Activated CD4-positive, alpha-beta T cell treated with anti-CD3 and anti-CD28 coated beads, Interleukin-2, amount 10 ng/mL, durations not matched to agents 7 days and 5 days (primary cell): ENCODE measurements around the gene VAV2. TPM values are rescaled to one million over a fixed set of nuclear protein-coding genes. Genes with fewer than 3 reads are reported as not detected.

Experiments
- CTCF ChIA-PET: fragments of 350-600 bp; sonication (Branson Sonifier 250); formaldehyde crosslinking; loops from one replicate; lab custom pipeline; 2021; ENCODE audit warnings: antibody characterized with exemption; lab: Charles Lee
- POLR2A ChIA-PET: fragments of 350-600 bp; sonication (Branson Sonifier 250); formaldehyde crosslinking; loops from one replicate; lab custom pipeline; 2021; ENCODE audit warnings: antibody characterized with exemption; lab: Charles Lee
- DNase-seq: peaks from one replicate; pipeline ENCODE4 v3.0.0-alpha.2; 2020
- H3K27ac Mint-ChIP-seq: one replicate; pipeline ENCODE4 v1.8.0; 2021; ENCODE audit warnings: mild to moderate bottlenecking, moderate library complexity, mixed read lengths
- H3K27me3 Mint-ChIP-seq: one replicate; pipeline ENCODE4 v1.8.0; 2021; ENCODE audit warnings: mixed read lengths
- H3K36me3 Mint-ChIP-seq: one replicate; pipeline ENCODE4 v1.8.0; 2021; ENCODE audit warnings: low read depth, mixed read lengths
- H3K4me1 Mint-ChIP-seq: one replicate; pipeline ENCODE4 v1.8.0; 2021; ENCODE audit warnings: mixed read lengths
- H3K4me3 Mint-ChIP-seq: one replicate; pipeline ENCODE4 v1.8.0; 2021; ENCODE audit warnings: mild to moderate bottlenecking, moderate library complexity, mixed read lengths
- H3K9me3 Mint-ChIP-seq: one replicate; pipeline ENCODE4 v1.8.0; 2021; ENCODE audit warnings: mixed read lengths
- total RNA-seq, 2 experiments: library from RNA; stranded (reverse); gene quantifications; one replicate each; pipeline ENCODE4 v1.2.3, GENCODE V29; 2021

Gene VAV2
- total RNA-seq, 2 experiments from 2014 or later = 6.2 TPM

- Mint-ChIP-seq H3K9me3 (no peaks in the 10 kb centered on the region), H3K4me1 (no peaks in the 10 kb centered on the region), H3K36me3 (no peaks in the 10 kb centered on the region), H3K27me3 (no peaks in the 10 kb centered on the region), H3K4me3 (no peak overlapping the region), H3K27ac (no peak overlapping the region)
- ChIA-PET POLR2A (no interaction called here), CTCF (interaction anchor here (1.8 kb wide), 1 partner anchor 9 kb away, joined by 10 read pairs; no protein-coding TSS in a partner anchor)
- no peak for DNase-seq
Observed at GRCh38 chr9:133943781-133944745, 48.1 kb downstream of the VAV2 start.

GRCh38 chr9:133943036-133943780, 48.9 kb downstream of the VAV2 start:
- Mint-ChIP-seq H3K4me1 (no peaks in the 10 kb centered on the region), H3K36me3 (no peaks in the 10 kb centered on the region), H3K4me3 (no peak overlapping the region), H3K9me3 (no peaks in the 10 kb centered on the region), H3K27ac (no peak overlapping the region), H3K27me3 (no peaks in the 10 kb centered on the region)
- no peak for DNase-seq
- ChIA-PET POLR2A (no interaction called here), CTCF (no interaction called here)

- Mint-ChIP-seq H3K36me3 (no peaks in the 10 kb centered on the region), H3K27me3 (no peaks in the 10 kb centered on the region), H3K4me1 (no peaks in the 10 kb centered on the region), H3K27ac (no peak overlapping the region), H3K4me3 (no peak overlapping the region), H3K9me3 (no peaks in the 10 kb centered on the region)
- CTCF ChIA-PET = no interaction called here
- POLR2A ChIA-PET = no interaction called here
- DNase-seq = no peak
Observed at GRCh38 chr9:133942206-133942975, 49.7 kb downstream of the VAV2 start.

- Mint-ChIP-seq H3K27ac (no peak overlapping the region), H3K36me3 (no peaks in the 10 kb centered on the region), H3K27me3 (no peaks in the 10 kb centered on the region), H3K4me1 (no peaks in the 10 kb centered on the region), H3K9me3 (no peaks in the 10 kb centered on the region), H3K4me3 (no peak overlapping the region)
- POLR2A ChIA-PET = no interaction called here
- DNase-seq = no peak
- CTCF ChIA-PET = interaction anchor here (1.1 kb wide), 1 partner anchor 9 kb away, joined by 3 read pairs; no protein-coding TSS in a partner anchor
Observed at GRCh38 chr9:133939845-133940244, 52.3 kb downstream of the VAV2 start.

GRCh38 chr9:133939171-133939785, 52.8 kb downstream of the VAV2 start:
- Mint-ChIP-seq H3K27me3 (no peaks in the 10 kb centered on the region), H3K4me1 (no peaks in the 10 kb centered on the region), H3K36me3 (no peaks in the 10 kb centered on the region), H3K27ac (no peak overlapping the region), H3K9me3 (no peaks in the 10 kb centered on the region), H3K4me3 (no peak overlapping the region)
- DNase-seq = no peak
- POLR2A ChIA-PET = no interaction called here
- CTCF ChIA-PET = interaction anchor here (1.1 kb wide), 1 partner anchor 9 kb away, joined by 3 read pairs; no protein-coding TSS in a partner anchor

- Mint-ChIP-seq H3K36me3 (no peaks in the 10 kb centered on the region), H3K27ac (no peak overlapping the region), H3K4me1 (no peaks in the 10 kb centered on the region), H3K9me3 (no peaks in the 10 kb centered on the region), H3K4me3 (no peak overlapping the region), H3K27me3 (no peaks in the 10 kb centered on the region)
- ChIA-PET CTCF (interaction anchor here (1.1 kb wide), 1 partner anchor 10 kb away, joined by 3 read pairs; no protein-coding TSS in a partner anchor), POLR2A (no interaction called here)
- DNase-seq = no peak
Observed at GRCh38 chr9:133938753-133939152, 53.4 kb downstream of the VAV2 start.

GRCh38 chr9:133938086-133938485, 54.0 kb downstream of the VAV2 start:
- Mint-ChIP-seq H3K27ac (no peak overlapping the region), H3K4me3 (no peak overlapping the region), H3K27me3 (no peaks in the 10 kb centered on the region), H3K9me3 (peaks cover 5% of the 10 kb centered on the region), H3K4me1 (no peaks in the 10 kb centered on the region), H3K36me3 (no peaks in the 10 kb centered on the region)
- CTCF ChIA-PET = no interaction called here
- POLR2A ChIA-PET = no interaction called here
- DNase-seq = no peak

GRCh38 chr9:133937120-133937519, 55.0 kb downstream of the VAV2 start:
- Mint-ChIP-seq H3K27me3 (no peaks in the 10 kb centered on the region), H3K36me3 (no peaks in the 10 kb centered on the region), H3K27ac (no peak overlapping the region), H3K9me3 (peaks cover 5% of the 10 kb centered on the region), H3K4me1 (no peaks in the 10 kb centered on the region), H3K4me3 (no peak overlapping the region)
- ChIA-PET POLR2A (no interaction called here), CTCF (no interaction called here)
- no peak for DNase-seq

- Mint-ChIP-seq H3K36me3 (no peaks in the 10 kb centered on the region), H3K27ac (no peak overlapping the region), H3K27me3 (no peaks in the 10 kb centered on the region), H3K4me1 (no peaks in the 10 kb centered on the region), H3K9me3 (peaks cover 5% of the 10 kb centered on the region), H3K4me3 (no peak overlapping the region)
- POLR2A ChIA-PET = no interaction called here
- CTCF ChIA-PET = interaction anchor here (1.2 to 2.3 kb wide), 2 partner anchors 9 kb away, joined by 3 to 10 read pairs; no protein-coding TSS in a partner anchor
- no peak for DNase-seq
Observed at GRCh38 chr9:133935328-133936005, 56.7 kb downstream of the VAV2 start.

- H3K27me3 Mint-ChIP-seq = no peaks in the 10 kb centered on the region
- DNase-seq = no peak
- CTCF ChIA-PET = interaction anchor here (2.3 kb wide), 1 partner anchor 10 kb away, joined by 10 read pairs; no protein-coding TSS in a partner anchor
- no peaks in the 10 kb centered on the region for H3K4me1 Mint-ChIP-seq
- H3K36me3 Mint-ChIP-seq = no peaks in the 10 kb centered on the region
- H3K9me3 Mint-ChIP-seq = peaks cover 5% of the 10 kb centered on the region
- H3K27ac Mint-ChIP-seq = no peak overlapping the region
- POLR2A ChIA-PET = no interaction called here
- no peak overlapping the region for H3K4me3 Mint-ChIP-seq
Observed at GRCh38 chr9:133934482-133935232, 57.5 kb downstream of the VAV2 start.

GRCh38 chr9:133933426-133934026, 58.6 kb downstream of the VAV2 start:
- peaks cover 5% of the 10 kb centered on the region for H3K9me3 Mint-ChIP-seq
- no peak overlapping the region for H3K27ac Mint-ChIP-seq
- no peaks in the 10 kb centered on the region for H3K36me3 Mint-ChIP-seq
- CTCF ChIA-PET = no interaction called here
- no peak for DNase-seq
- H3K27me3 Mint-ChIP-seq = no peaks in the 10 kb centered on the region
- H3K4me1 Mint-ChIP-seq = no peaks in the 10 kb centered on the region
- POLR2A ChIA-PET = no interaction called here
- no peak overlapping the region for H3K4me3 Mint-ChIP-seq
